Fibroblast of mammary gland (primary cell): Measurements from ENCODE around the gene TXNDC16.

Source experiments
- DNase-seq: peaks from one replicate; pipeline ENCODE4 v3.0.0-alpha.2; 2010; ENCODE audit warnings: low read depth
- H3K4me3 ChIP-seq: 2 replicates; pipeline ENCODE4 v1.5.1; 2011; ENCODE audit warnings: low read depth, mild to moderate bottlenecking, low read length, moderate library complexity; ENCODE audit not compliant: control insufficient read depth
- CTCF ChIP-seq: conservative IDR thresholded peaks from 2 replicates; pipeline ENCODE4 v1.5.1; 2011; ENCODE audit warnings: low read depth, low read length, inconsistent platforms; ENCODE audit not compliant: control insufficient read depth, insufficient read depth

TXNDC16 gene

GRCh38 chr14:52538623-52539022 lies 13.7 kb downstream of the TXNDC16 start:
- no peak for DNase-seq
- no peak for TF ChIP-seq CTCF
- no peak overlapping the region for H3K4me3 ChIP-seq

DNA sequence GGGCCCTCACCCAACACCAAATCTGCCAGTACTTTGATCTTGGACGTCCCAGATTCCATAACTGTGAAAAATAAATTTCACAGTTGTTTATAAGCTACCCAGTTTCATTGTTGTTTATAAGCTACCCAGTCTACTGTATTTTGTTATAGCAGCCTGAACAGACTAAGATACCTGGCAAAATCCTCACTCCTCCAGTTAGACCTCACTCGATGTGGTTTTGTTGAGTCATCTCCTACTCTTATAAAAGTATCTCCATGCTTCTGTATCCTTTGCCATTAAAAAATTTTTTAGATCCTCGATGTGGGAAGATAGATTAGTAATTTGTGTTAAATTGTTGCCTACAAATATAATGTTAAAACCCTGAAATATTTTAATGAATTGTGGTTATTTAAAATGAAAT lies 16.0 kb downstream of the TXNDC16 start:
- no peak for DNase-seq
- H3K4me3 ChIP-seq = no peak overlapping the region
- TF ChIP-seq CTCF = no peak

DNA sequence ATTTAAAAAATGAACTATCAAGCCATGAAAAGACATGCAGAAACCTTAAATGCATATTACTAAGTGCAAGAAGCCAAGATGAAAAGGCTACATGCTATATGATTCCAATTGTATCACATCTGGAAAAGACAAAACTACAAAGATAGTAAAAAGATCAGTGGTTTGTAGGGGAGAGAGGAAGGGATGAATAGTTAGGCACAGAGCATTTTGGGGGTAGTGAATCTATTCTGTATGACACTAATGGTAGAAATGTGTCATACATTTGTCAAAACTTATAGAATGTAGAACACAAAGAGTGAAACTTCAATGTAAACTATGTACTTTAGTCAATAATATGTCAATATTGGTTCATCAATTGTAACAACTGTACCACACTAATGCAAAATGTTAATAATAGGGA lies 20.8 kb downstream of the TXNDC16 start:
- DNase-seq = no peak
- H3K4me3 ChIP-seq = no peak overlapping the region
- TF ChIP-seq CTCF = no peak

DNA sequence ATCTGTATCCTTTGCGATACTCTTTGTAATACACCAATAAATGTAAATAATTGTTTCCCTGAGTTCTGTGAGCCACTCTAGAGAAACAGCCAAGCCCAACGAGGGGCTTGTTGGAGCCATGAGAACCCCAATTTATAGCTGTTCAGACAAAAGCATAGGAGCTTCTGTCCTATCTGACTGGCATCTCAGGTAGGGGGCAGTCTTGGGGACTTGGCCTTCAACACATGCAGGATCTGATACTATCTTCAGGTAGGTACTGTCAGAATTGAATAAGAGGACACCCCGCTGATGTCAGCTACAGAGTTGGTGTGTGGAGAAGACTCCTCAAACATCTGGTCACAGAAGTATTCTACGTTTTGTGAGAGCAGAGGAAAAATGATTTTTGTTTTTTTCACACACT lies 25.3 kb downstream of the TXNDC16 start:
- H3K4me3 ChIP-seq = no peak overlapping the region
- no peak for TF ChIP-seq CTCF
- no peak for DNase-seq

- DNase-seq = no peak
- no peak for TF ChIP-seq CTCF
- no peak overlapping the region for H3K4me3 ChIP-seq
These were observed 29.5 kb downstream of the TXNDC16 start for GRCh38 chr14:52522581-52523345.

- H3K4me3 ChIP-seq = no peak overlapping the region
- no peak for TF ChIP-seq CTCF
- no peak for DNase-seq
These were observed 30.3 kb downstream of the TXNDC16 start for GRCh38 chr14:52522033-52522432.
